VCaP (cell line): ENCODE data around the gene IFNG-AS1.

Experiments used
- H3K27ac ChIP-seq: fragments of 450-650 bp; 2 replicates; pipeline ENCODE4 v1.5.1; 2017
- CTCF ChIP-seq: fragments of 450-650 bp; conservative IDR thresholded peaks from 2 replicates; pipeline ENCODE4 v1.5.1; 2017; ENCODE audit warnings: mild to moderate bottlenecking, moderate library complexity

IFNG-AS1 gene

GRCh38 chr12:67957383-67957782 is 31.9 kb upstream of the IFNG-AS1 start:
- H3K27ac ChIP-seq, result no peak overlapping the region
- TF ChIP-seq CTCF, result no peak

- no peak for TF ChIP-seq CTCF
- H3K27ac ChIP-seq, result no peak overlapping the region
Measured at GRCh38 chr12:67958187-67958586, 31.1 kb upstream of the IFNG-AS1 start.

GRCh38 chr12:67964456-67964855 is 24.8 kb upstream of the IFNG-AS1 start:
- H3K27ac ChIP-seq, result no peak overlapping the region

GRCh38 chr12:67966560-67966959 is 22.7 kb upstream of the IFNG-AS1 start:
- TF ChIP-seq CTCF, result no peak

More at GRCh38 chr12:67964456-67964855, 24.8 kb upstream of the IFNG-AS1 start:
- TF ChIP-seq CTCF, result no peak

GRCh38 chr12:67968321-67968720 is 20.9 kb upstream of the IFNG-AS1 start:
- H3K27ac ChIP-seq, result no peak overlapping the region
- TF ChIP-seq CTCF, result no peak

More at GRCh38 chr12:67966560-67966959, 22.7 kb upstream of the IFNG-AS1 start:
- no peak overlapping the region for H3K27ac ChIP-seq

- TF ChIP-seq CTCF, result no peak
- no peak overlapping the region for H3K27ac ChIP-seq
Measured at GRCh38 chr12:67968725-67969124, 20.5 kb upstream of the IFNG-AS1 start.

GRCh38 chr12:67969134-67969802 is 20.0 kb upstream of the IFNG-AS1 start:
- H3K27ac ChIP-seq, result no peak overlapping the region
- TF ChIP-seq CTCF, result no peak
